HG02759 (cell line): ENCODE results near the gene KCNH1.

Source experiments
- ATAC-seq: cut with Tn5 transposase; IDR thresholded peaks from one replicate; pipeline ENCODE4 v1.9.1; 2021; ENCODE audit warnings: mild to moderate bottlenecking, moderate library complexity; ENCODE audit not compliant: unreplicated experiment

Gene KCNH1

GRCh38 chr1:210817385-210818275 lies 316.3 kb downstream of the KCNH1 start:
- ATAC-seq: no peak

- no peak for ATAC-seq
These were observed 318.1 kb downstream of the KCNH1 start for GRCh38 chr1:210815641-210816550.

GRCh38 chr1:210814382-210815123 lies 319.4 kb downstream of the KCNH1 start:
- no peak for ATAC-seq

GRCh38 chr1:210801501-210801900 lies 332.4 kb downstream of the KCNH1 start:
- ATAC-seq: no peak

GRCh38 chr1:210800756-210801155 lies 333.2 kb downstream of the KCNH1 start:
- ATAC-seq: no peak

- no peak for ATAC-seq
These were observed 333.6 kb downstream of the KCNH1 start for GRCh38 chr1:210800301-210800700.

- ATAC-seq: no peak
These were observed 336.5 kb downstream of the KCNH1 start for GRCh38 chr1:210797422-210797821.

- no peak for ATAC-seq
These were observed 337.5 kb downstream of the KCNH1 start for GRCh38 chr1:210796421-210796820.

GRCh38 chr1:210794445-210794844 lies 339.5 kb downstream of the KCNH1 start:
- no peak for ATAC-seq

- ATAC-seq: no peak
These were observed 341.5 kb downstream of the KCNH1 start for GRCh38 chr1:210792250-210793102.

GRCh38 chr1:210790196-210790595 lies 343.8 kb downstream of the KCNH1 start:
- ATAC-seq: no peak

- ATAC-seq: no peak
These were observed 346.1 kb downstream of the KCNH1 start for GRCh38 chr1:210787800-210788199.

- no peak for ATAC-seq
These were observed 347.4 kb downstream of the KCNH1 start for GRCh38 chr1:210786546-210786945.

- no peak for ATAC-seq
These were observed 350.0 kb downstream of the KCNH1 start for GRCh38 chr1:210783925-210784324.

- ATAC-seq: no peak
These were observed 352.3 kb downstream of the KCNH1 start for GRCh38 chr1:210781652-210782051.

GRCh38 chr1:210779269-210779668 lies 354.7 kb downstream of the KCNH1 start:
- no peak for ATAC-seq

- ATAC-seq: no peak
These were observed 356.0 kb downstream of the KCNH1 start for GRCh38 chr1:210777914-210778313.

- ATAC-seq: no peak
These were observed 357.2 kb downstream of the KCNH1 start for GRCh38 chr1:210776712-210777111.

GRCh38 chr1:210775289-210775688 lies 358.7 kb downstream of the KCNH1 start:
- ATAC-seq: no peak

- ATAC-seq: no peak
These were observed 360.5 kb downstream of the KCNH1 start for GRCh38 chr1:210773450-210773849.
